ENCODE data around the gene B3GNT8. TPM values are rescaled to one million over a fixed set of nuclear protein-coding genes. Genes with fewer than 3 reads are reported as not detected.

Gene B3GNT8
- total and polyA plus RNA-seq, 2 of the 4 experiments (the other 2 are of a cell fraction), result 0.36 TPM

- CTCF ChIA-PET, result no interaction called here
- dilution Hi-C loops (cut with HindIII; ENCODE audit: low sequenced_read_pairs, unreplicated experiment), result no loop called here
- no peak for ATAC-seq (ENCODE audit: low read depth)
Observed at GRCh38 chr19:41399091-41399490, 28.1 kb downstream of the B3GNT8 start.

More at GRCh38 chr19:41399091-41399490, 28.1 kb downstream of the B3GNT8 start:
- intact Hi-C loops (cut with micrococcal nuclease) (loop anchor here (5.0 kb wide), 1 partner anchor 47 kb away; the partner anchor contains the start of gene TGFB1), in situ Hi-C loops (cut with MboI; ENCODE audit: low sequenced_read_pairs) (no loop called here)
- H3K4me1 ChIP-seq (ENCODE audit: control insufficient read depth, insufficient read depth, low read length), result peaks cover 4% of the 10 kb centered on the region; the same call in 1 of the 2 replicates
- no peak overlapping the region for H3K4me3 ChIP-seq (ENCODE audit: insufficient read depth, low read depth, low read length)
- no peak overlapping the region for H2AK9ac ChIP-seq (replicated peaks; ENCODE audit: low read depth, low read length, poor library complexity)
- no peak overlapping the region for H3K14ac ChIP-seq (replicated peaks; ENCODE audit: low read depth, low read length)
- no peak overlapping the region for H3K23ac ChIP-seq (ENCODE audit: low read depth, low read length)
- no peak overlapping the region for H3K18ac ChIP-seq (ENCODE audit: low read depth, low read length)
- H3K4ac ChIP-seq (ENCODE audit: low read depth, low read length), result no peak overlapping the region
- H3K36me3 ChIP-seq (ENCODE audit: control insufficient read depth, insufficient read depth, low read length), result 0 out of 2 replicates have a peak, but pooled peaks cover 5% of the 10 kb centered on the region
- no peak overlapping the region for H4K91ac ChIP-seq (ENCODE audit: insufficient read depth, low read depth, low read length)
- H3K9me1 ChIP-seq (ENCODE audit: insufficient read depth, low read length), result peaks cover 12% of the 10 kb centered on the region; the same call in 1 of the 2 replicates
- H2AK5ac ChIP-seq (ENCODE audit: low read depth, low read length), result no peak overlapping the region
- no peak overlapping the region for H3K4me2 ChIP-seq (ENCODE audit: low read depth, low read length)
- H4K20me1 ChIP-seq (ENCODE audit: insufficient read depth, low read length), result no peaks in the 10 kb centered on the region
- no peak for DNase-seq
- H2BK15ac ChIP-seq (ENCODE audit: low read depth, low read length), result no peak overlapping the region
- no TSS peak for BruUV-seq (replicated peaks)
- no CpG with 5 or more reads among the region's 3 CpGs for WGBS, 2 experiments (ENCODE audit: extremely low coverage in 2 of 2, insufficient read length in 1 of 2)
- H3K79me1 ChIP-seq (ENCODE audit: low read depth in 1 of 2, low read length in 2 of 2), result peaks cover 18 to 37% of the 10 kb centered on the region in 2 experiments
- no peak for TF ChIP-seq USF2 (IDR thresholded peaks at IDR 0.05; ENCODE audit: low read depth, low read length)
- TF ChIP-seq SMC3 (IDR thresholded peaks at IDR 0.05; ENCODE audit: low read depth, low read length), result no peak
- TF ChIP-seq RAD21 (IDR thresholded peaks at IDR 0.05; ENCODE audit: low read length), result no peak
- TF ChIP-seq BHLHE40 (IDR thresholded peaks at IDR 0.05; ENCODE audit: low read depth, low read length), result no peak
- TF ChIP-seq, protein P1, sequence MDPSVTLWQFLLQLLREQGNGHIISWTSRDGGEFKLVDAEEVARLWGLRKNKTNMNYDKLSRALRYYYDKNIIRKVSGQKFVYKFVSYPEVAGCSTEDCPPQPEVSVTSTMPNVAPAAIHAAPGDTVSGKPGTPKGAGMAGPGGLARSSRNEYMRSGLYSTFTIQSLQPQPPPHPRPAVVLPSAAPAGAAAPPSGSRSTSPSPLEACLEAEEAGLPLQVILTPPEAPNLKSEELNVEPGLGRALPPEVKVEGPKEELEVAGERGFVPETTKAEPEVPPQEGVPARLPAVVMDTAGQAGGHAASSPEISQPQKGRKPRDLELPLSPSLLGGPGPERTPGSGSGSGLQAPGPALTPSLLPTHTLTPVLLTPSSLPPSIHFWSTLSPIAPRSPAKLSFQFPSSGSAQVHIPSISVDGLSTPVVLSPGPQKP (IDR thresholded peaks at IDR 0.05; ENCODE audit: borderline replicate concordance, low read depth, low read length), result no peak
- no peak for TF ChIP-seq MAZ (IDR thresholded peaks at IDR 0.05; ENCODE audit: borderline replicate concordance, low read depth, low read length)
- no peak for TF ChIP-seq CTCF (conservative IDR thresholded peaks at IDR 0.05; ENCODE audit: low read depth, low read length)
- H3K9ac ChIP-seq (ENCODE audit: low read depth, low read length), result no peak overlapping the region
- H2AFZ ChIP-seq (replicated peaks; ENCODE audit: low read length, poor library complexity), result no peak overlapping the region
- POLR2A ChIA-PET (ENCODE audit: unreplicated experiment), result no interaction called here
- no peak overlapping the region for H2BK20ac ChIP-seq (ENCODE audit: low read depth, low read length)
- H4K8ac ChIP-seq (ENCODE audit: low read depth in 2 of 2, low read length in 2 of 2), result no peak overlapping the region
- no peaks in the 10 kb centered on the region for H3K9me3 ChIP-seq (ENCODE audit: control insufficient read depth, insufficient read depth, low read length)
- no peak overlapping the region for H3K56ac ChIP-seq (ENCODE audit: extremely low read depth, insufficient read depth, low read length)
- H2BK120ac ChIP-seq (ENCODE audit: low read depth, low read length), result no peak overlapping the region
- no peaks in the 10 kb centered on the region for H3K27me3 ChIP-seq (ENCODE audit: control insufficient read depth, insufficient read depth, low read length)
- H2BK5ac ChIP-seq (ENCODE audit: low read depth, low read length, poor library complexity, severe bottlenecking), result no peak overlapping the region
- H3K27ac ChIP-seq (ENCODE audit: insufficient read depth, low read length), result no peak overlapping the region
- no peak overlapping the region for H4K5ac ChIP-seq (ENCODE audit: low read depth, low read length)
